Medulla oblongata (tissue), 1 donor: ENCODE results near the gene DAB2IP.

ENCODE experiments used
- DNase-seq: peaks from one replicate; pipeline ENCODE4 v3.0.0-alpha.2; 2015; ENCODE audit errors: extremely low spot score

The DAB2IP gene

DNA sequence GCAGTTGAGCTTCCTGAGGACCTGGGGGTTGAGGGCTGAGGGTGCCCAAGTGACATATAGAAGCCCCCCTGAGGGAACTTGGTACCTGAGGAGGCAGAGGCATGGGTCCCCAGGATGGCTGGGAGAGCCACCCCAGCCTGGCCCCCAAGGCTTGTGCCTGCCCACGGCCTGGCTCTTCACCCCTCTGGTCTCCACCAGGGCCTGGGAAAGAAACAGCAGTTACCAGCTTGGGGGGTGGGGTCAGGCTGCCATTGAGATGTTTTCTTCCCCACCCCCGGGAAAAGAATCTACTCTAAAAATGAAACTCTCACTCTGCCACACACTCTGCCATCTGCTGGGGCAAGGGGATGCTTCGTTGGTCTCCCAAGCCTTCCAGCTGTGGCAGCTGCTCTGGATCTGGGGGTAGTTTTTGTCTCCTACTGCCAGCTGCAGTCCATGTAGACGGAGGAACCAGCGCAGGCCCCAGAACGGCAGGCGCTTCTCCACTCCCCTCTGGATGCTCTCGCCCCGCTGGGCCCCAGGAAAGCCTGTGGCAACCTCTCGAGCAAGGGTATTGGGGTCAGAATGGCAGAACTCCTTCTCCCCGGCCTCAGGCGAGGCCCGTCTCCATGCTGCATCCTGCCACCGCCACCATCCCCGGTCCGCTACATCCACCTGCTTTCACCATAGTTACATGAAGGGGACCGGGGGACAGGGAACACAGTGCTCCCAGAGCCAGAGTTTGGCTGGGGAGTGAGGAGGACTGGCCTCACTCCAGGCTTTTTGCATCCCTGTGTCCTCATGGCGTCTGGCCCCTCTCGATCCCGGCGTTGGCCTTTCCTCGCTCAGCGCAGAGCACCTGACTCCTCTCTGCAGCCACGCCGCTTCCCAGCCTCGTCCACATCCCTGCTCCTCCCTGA lies 123.5 kb downstream of the DAB2IP start:
- no peak for DNase-seq

DNA sequence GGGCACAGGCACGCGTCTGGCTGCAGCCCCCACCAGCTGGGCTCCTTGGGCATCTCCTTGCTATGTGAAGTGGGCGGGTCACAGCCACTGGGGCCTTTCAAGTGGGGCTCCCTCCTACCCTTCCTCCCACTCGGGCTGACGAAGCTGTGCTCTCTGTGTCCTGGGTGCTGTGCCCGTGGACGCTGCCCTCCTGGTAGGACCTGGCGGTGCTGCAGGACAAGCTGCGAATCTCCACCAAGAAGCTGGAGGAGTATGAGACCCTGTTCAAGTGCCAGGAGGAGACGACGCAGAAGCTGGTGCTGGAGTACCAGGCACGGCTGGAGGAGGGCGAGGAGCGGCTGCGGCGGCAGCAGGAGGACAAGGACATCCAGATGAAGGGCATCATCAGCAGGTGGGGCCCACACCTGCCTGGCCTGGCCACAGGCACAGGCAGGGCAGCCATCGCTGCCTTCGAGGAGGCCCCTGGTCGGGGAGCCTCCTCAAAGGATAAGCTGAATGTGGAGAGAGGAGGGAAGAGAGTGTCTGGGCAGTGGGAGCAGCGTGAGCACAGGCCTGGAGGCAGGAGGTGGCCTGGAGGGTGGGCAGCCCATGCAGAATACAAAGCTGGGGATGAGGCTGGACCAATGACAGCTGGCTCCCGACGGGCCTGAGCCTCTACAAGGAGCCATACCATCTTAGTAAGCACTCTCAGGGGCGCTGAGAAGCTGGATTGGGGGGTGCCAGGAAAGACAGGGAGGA lies 124.7 kb downstream of the DAB2IP start:
- DNase-seq: no peak

DNA sequence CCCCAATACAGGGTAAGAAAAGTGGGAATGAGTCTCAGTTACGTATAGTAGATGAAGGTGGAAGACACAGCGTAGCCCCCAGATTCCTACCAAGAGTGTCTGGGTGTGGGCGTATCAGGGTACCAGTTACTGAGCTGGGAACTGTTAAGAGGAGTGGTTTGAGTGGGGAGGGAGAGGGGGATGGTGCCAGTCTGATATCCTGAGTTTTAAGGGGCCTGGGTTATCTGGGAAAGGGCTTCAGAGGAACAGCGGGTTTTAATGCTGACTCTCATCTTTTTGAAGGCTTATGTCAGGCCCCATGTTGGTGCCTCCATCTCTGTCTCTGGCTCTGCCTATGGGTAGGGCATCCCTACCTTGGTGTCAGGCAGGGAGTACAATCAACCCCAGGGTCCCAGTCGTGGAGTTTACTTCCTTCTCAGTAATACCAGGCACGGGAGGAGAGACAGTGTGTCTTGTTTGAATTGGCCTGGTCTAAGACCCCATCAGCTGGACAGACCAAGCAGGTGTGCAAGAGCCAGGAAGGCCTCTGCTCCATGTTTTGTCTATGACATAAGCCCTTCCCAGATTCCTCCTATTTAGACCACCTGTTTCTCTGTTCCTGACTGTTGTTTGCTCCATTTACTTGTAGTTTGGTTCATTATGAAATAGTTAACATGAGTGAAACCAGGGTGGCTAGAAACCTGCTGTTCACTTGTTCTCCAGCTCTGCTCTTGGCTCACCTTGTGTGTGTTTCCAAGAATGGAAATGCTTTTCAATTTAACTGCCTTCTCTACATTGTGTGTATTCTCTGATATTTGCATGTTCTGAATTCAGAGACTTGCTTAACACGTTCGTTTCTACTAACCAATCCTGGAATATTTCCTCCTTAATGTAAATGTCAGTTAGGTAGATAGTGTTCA lies 125.6 kb downstream of the DAB2IP start:
- DNase-seq: no peak

DNA sequence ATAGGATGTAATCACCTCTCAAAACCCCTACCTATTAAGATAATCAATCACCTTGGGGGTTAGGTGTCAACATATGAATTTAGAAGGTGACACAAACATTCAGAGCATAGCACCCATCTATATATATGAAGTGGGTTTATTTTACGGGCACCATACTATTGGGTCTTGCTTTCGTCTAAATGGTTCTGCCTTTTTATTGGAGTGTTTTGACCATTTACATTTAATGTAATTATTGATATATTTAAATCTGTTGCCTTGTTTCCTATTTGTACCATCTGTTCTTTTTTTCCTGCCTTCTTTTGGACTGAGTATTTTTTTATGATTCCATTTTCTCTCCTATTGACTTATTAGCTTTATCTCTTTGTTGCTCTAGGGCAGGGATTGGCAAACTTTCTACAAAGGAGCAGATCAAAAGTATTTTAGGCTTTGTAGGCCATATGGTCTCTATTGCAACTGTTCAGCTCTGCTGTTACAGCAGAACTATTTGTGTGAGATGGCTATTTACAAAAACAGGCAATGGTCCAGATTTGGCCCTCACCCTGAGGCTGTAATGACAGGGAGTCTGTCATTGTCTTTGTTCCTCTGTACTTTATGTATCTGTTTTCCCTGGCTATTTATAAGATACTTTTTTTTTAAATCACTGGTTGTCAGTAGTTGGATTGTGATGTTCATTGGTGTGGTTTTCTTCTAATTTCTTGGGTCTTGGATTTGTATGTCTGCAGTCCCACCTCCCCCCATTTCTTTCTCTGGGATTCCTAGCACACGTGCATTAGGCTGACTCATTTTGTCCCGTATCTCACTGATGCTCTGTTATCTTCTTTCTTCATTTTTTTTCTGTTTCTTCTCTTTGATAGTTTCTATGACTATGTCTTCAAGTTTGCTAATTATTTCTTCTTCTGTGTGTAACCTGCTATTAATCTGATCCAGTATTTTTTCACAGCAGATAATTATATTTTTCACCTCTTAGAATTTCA lies 127.1 kb downstream of the DAB2IP start:
- peak; percentile 28 for DNase-seq

DNA sequence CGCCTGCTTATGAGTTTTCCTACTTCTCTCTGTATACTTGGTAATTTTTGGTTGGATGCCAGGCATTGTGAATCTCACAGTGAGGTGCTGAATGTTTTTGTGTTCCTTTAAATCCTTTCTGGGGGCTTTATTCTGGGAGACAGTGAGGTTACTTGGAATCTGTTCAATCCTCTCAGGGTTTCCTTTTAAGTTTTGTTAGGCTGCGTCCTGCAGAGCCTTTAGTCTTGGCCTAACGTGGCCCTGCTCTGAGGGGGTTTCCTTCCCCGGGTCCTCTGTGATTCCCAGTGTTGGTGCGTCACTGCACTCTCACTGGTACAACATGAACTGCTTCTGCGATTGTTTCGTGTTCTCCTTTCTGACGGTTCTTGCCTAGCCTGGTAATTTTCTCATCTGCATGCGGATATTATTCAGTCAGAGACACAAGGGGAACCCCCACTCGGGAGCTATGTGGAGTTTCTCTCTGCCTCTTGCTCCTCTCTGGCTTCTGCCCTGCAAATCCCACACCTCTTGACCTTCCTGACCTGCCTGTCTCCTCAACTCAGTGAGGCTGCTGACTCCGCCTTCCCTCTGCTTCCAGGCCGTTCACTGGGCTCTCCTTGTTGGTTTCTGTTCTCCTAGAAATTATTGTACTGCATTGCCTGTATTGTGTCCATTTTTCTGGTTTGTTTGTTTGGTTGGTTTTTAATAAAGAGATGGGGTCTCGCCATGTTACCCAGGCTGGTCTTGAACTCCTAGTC lies 128.1 kb downstream of the DAB2IP start:
- peak; percentile 38 for DNase-seq

DNA sequence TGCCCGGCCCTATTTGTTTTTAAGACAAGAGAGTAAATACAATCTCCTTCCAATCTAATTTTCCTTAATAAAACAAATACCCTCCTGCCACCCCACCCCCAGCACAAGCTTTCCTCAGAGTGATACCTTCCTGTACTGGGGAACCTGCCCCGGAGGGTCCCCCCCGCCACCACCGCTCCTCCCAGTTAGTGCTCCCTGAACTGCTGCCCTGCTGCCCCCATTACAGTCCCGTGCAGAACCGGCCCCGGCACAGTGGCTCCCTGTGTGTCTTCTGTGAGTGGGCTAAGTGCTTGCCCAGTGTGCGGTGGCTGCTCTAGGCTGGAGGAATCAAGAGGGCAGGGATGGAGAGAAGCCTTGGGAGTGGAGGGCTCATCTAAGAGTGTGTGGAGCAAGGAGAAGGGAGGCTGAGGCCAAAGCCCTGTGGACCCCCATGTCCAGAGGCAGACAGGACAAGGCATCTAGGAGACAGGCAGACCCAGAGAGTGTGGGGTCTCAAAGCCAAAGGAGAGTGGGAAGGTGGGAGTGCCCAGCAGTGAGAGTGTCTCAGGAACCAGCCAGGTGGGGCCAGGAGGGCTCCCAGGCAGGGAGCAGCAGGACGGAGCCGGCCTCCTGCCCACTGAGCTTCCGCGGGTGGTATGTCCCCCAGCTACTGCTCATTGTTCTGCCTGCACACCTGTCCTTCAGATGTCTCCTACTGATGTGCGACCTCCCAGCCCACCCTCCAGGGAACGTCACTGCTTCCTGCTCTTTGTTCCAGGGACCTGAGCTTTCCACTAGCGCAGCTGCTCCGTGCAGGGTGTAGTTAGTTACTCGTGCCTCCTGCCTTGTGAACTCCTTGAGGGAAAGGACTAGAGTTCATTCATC lies 129.0 kb downstream of the DAB2IP start:
- no peak for DNase-seq

DNA sequence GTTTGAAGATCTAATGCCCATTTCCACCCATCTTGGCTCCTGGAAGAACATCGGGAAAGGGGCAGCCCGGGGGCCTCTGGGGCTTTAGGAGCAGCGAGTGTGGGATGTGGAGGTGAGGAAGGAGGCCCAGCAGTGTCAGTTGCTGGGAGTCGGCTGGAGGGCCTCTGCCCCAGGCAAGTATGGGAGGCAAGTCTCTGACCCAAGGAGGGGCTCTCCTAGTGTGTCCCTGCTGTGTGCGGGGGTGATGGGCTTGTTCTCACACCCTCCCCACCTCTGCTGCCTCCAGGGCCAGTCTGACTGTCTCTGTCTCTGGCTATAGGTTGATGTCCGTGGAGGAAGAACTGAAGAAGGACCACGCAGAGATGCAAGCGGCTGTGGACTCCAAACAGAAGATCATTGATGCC lies 129.7 kb downstream of the DAB2IP start:
- no peak for DNase-seq

DNA sequence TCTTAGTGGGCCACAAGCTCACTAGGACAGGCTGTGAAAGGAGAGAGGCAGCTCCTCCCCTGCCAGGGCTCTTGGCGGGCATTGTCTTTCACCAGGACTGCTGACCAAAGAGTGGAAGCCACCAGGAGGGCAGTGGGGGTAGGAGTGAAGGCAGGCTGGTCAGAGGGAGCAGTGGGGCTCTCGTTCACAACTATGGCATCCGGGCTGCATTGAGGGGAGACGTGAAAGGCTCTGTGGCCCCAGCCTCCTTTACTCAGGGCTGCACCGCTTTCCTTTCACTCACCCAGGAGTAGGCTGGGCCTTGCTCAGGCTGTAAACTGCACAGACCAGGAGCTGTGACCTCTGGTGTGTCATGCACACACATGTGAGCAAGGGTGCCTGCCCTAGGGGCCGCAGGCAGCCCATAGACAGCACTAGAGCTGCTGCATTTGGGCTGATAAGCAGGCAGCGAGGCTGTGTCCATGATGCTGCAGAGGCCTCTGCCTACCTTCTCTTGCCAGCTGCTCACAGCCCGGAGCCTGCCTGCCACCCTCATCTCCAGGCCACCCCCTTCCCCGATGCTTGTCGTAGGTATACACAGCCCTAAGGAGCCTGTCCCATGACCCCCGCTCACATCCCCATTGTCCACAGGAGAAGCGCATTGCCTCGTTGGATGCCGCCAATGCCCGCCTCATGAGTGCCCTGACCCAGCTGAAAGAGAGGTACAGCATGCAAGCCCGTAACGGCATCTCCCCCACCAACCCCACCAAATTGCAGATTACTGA lies 130.4 kb downstream of the DAB2IP start:
- DNase-seq: no peak

DNA sequence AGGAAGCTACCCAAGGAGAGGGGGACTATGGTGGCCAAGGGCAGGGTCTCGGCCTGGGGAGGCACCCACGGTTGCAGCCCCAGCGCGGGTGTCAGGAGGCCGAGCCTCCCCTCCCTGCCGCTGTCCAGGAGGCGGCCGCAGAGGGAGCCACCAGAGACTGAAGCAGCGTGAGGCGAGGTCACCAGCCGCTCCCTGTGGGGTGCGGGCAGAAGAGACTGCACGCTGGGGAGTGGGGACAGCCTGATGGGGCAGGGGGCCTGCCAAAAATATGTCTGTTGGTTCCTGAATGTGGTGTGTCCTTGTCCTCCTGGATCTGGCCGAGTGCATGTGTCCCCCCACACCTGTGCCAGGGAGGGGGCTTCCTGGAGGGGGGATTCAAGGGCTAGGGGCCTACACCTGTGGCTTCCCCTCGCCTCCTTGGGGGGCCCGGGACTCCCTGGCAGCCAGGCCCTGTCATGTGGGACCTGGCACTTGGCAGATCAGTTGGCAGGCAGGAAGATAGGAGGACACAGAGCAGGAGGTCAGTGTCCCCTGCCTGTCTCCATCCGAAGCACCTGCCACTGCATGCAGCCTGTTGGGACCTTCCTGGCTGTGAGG lies 131.2 kb downstream of the DAB2IP start:
- DNase-seq: no peak

DNA sequence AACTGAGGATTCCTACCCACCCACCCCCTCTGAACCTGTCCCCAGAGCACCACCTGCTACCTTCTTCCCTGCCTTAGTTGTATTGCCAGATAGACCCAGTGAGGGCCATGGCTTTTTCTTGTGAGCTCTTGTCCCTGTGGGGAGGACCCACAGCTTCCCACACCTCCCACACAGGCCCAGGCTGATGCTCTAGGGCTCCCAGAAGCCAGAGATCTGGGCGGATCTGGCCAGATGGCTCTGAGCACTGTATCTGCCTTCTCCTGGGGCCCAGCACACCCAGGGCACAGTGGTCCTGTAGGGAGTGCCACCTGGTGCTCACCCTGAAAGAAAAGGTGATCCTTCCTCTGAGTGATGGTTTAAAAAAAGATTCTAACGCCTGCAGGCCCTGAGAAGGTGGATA lies 131.7 kb downstream of the DAB2IP start:
- DNase-seq: no peak

DNA sequence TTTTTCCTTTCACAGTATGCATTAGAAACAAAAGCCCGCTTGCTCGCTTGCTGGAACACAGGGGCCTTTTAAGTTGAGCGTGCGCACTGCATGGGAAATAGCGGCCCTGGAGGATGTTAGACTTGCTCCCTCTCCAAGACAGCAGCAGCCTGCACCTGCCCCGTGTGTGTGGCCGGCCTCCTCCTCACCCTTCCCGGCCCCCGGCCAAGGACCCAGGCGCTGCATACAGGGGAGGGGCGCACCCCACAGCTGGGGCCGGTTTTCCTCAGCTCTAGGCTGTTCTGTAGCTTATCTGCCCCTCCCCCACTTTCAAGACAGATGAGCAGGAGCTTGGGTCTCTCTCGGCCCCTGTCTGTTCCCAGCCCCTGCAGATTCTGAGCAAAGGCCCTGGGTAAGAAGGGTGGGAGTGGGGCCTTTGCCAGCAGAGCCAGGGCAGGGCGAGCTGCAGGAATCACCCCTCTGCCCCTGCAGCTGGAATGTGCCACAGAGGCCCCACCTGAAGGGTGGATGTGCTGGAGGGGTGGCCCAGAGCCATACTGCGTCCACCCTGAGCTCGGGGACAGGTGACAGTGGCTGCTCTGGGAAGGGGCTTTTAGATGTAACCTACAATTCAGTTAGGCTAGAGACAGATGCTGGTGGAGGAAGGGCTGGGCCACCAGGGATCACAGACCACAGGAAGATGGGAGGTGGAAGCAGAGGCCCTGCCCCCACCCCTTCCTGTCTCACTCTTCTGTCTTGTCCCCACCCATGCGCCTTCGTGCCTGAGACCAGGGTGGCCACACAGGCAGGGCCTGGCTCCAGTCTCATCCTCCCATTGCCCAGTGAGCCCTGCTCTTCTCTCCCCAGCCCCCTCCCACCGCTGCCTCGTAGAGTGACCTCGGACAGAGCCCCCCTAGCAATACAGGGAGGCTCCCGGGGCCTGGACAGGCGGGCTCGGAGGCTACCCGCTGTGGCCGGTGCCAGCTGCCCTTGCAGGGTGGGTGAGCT lies 132.4 kb downstream of the DAB2IP start:
- peak; percentile 43 for DNase-seq

DNA sequence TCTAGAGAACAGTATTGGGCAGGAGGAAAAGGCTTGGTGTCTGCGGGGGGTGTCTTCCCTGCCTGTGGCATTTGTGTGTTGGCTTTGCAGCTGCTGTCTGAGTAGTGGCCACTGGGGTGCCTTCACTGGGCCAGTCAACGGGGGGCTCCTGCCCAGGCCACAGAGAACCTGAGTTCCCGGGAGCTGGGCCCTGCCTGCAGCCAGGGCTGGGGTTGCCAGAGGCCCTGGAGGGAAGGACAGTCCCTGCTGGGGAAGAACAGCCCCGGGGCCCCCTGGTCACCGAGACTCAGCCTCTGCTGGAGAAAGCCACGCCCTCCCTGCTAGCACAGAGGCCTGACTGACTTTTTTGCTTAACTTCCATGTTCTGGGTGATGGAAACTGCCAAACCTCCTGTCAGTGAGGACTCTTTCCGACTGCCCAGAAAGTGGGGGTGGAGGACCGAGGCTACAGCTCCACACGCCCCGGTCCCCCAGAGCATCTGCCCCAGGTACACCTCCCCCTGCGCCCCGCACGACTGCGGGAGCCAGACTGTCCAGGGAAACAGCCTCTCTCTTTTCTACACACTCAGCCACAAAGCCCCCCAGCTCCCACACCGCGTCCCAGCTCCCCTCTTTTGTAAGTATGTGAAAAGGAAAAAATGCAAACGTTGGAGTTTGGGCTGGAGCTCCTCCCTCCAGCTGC lies 133.4 kb downstream of the DAB2IP start:
- no peak for DNase-seq

DNA sequence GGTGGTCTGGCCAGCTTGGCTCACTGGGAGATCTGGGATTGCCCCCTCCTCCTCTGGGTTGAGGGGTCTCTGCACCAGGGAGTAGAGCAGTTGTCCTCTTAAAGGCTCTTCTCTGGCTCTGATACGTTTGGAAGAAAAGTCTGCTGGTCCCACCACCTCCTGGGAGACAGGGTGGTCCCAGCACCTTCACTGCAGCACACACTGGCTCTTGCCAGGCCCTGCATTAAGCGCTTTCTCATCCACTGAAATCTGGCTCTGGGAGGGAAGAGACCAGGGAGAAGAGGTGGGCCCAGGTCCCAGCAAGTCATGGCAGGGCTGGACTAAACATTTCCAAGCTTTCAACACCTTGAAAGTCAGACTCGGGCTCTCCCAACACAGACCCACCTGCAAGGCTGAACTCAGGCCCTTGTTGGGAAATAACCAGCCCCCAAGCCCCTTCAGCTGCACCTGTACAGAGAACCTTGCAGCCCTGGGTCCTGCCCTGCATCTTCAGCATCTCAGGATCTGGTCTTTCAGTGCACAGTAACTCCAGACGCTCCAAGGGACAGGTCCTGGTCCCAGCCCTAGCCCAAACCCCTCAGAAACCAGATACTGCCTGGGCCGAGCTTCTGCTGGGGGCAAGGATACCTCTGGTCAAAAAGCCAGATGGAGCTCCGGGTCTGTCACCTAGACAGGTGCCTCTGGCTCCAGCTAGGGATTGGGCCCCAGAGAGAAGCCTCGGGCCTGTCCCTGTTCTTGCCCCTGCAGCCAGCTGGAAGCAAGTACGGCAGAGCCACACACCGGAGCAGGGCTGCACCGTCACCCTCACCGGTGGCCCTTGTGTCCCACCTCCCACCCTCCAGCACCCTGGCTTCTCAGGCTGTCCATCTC lies 134.5 kb downstream of the DAB2IP start:
- DNase-seq: no peak

DNA sequence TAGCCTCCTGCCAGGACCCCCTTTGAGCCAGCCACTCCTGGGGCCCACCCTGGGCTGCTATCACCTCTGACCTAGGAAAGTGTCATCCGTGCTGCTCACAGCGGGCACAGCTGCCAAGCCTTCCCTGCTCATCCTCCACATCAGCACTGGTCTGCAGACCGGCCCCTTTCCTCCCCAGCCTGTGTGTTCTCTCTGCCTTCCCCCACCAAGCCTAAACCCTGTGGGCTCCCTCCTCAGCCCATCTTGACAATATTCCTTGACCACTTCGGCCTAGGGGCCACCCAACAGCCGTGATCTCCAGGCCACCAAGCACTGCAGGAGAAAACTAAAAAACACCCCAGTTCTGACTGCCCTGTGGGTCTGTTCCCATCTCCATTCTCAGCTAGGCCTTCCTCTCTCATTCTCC lies 135.1 kb downstream of the DAB2IP start:
- DNase-seq: no peak

DNA sequence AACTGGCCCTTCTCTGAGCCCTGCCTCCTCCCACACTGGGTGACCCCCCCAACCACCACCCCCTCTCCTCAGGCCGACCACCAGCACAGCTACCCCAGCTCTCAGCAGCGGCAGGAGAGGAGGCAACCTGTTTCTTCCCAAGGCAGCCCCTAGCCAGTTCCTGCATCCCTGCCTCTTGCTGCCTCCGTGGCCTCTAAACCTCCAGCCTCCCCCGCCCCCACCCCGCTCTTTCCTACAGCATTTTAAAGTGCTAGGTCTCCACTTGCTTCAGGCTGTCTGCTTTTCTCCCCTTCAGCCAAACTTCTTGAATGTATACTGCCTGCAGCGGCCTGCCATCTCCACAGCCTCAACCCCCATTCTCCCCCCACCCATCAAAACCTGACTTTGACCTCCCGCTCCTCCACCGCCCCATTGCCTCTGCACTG lies 135.6 kb downstream of the DAB2IP start:
- DNase-seq: no peak
